ENCODE data around the gene USP49. TPM values are rescaled to one million over a fixed set of nuclear protein-coding genes. Genes with fewer than 3 reads are reported as not detected.

Gene USP49
- total and polyA plus RNA-seq, 10 of the 15 experiments (the other 5 are each of a cell fraction or from before 2014, with no cell fraction given) = 1.0 to 7.7 (median 4.3) TPM

- Histone ChIP-seq H3K79me2 (ENCODE audit: control insufficient read depth, insufficient read depth, low read length) (peaks cover 25% of the 10 kb centered on the region), H2AFZ (ENCODE audit: control insufficient read depth, low read depth, low read length) (no peak overlapping the region), H3K27ac (ENCODE audit: control insufficient read depth, insufficient read depth) (no peak overlapping the region), H4K20me1 (ENCODE audit: control insufficient read depth, insufficient read depth) (no peaks in the 10 kb centered on the region), H3K4me2 (ENCODE audit: control insufficient read depth, insufficient read depth) (no peak overlapping the region), H3K9me3 (replicated peaks; ENCODE audit: control insufficient read depth, insufficient read depth, low read length) (no peaks in the 10 kb centered on the region), H3K27me3 (replicated peaks in 1 of 2; ENCODE audit: control insufficient read depth in 2 of 2, insufficient read depth in 2 of 2, low read length in 1 of 2) (no peaks in the 10 kb centered on the region), H3K36me3 (ENCODE audit: control insufficient read depth in 2 of 2, insufficient read depth in 2 of 2, low read length in 1 of 2) (peaks cover 5 to 21% of the 10 kb centered on the region in 2 experiments), H3K4me1 (ENCODE audit: control insufficient read depth, insufficient read depth, low read length) (peaks cover 22% of the 10 kb centered on the region), H3K4me3 (no peak overlapping the region), H3K9ac (ENCODE audit: control insufficient read depth, insufficient read depth, low read length) (no peak overlapping the region)
- 98% methylated on average over 3 of the region's 3 CpGs for WGBS (ENCODE audit: insufficient coverage, insufficient replicate concordance, low lambda C conversion rate, missing lambda C conversion rate)
- intact Hi-C loops (cut with micrococcal nuclease; ENCODE audit: unreplicated experiment) = loop anchor here (5.0 kb wide), 3 partner anchors 108 to 773 kb away; partner anchors contain the start of genes BYSL, MED20, UBR2 and USP49
- DNase-seq (ENCODE audit: low read depth, low spot score) (no peak), FAIRE-seq (no peak), ATAC-seq (no peak)
- ChIA-PET RAD21 (ENCODE audit: unreplicated experiment) (no interaction called here), POLR2A (interaction anchor here (0.6 kb wide), 1 partner anchor 169 kb away, joined by 3 read pairs; no protein-coding TSS in a partner anchor), CTCF (interaction anchor here (1.6 to 4.2 kb wide), 2 partner anchors 12 to 132 kb away, joined by 5 to 39 read pairs; partner anchors contain the start of genes BYSL and MED20), SMC1A (ENCODE audit: uncharacterized antibody, unreplicated experiment) (interaction anchor here (1.0 kb wide), 1 partner anchor 239 kb away, joined by 3 read pairs; no protein-coding TSS in a partner anchor)
- TF ChIP-seq RUNX3 (IDR thresholded peaks at IDR 0.05; ENCODE audit: low read length) (no peak), PAX8 (IDR thresholded peaks at IDR 0.05) (no peak), HDAC6 (IDR thresholded peaks at IDR 0.05; ENCODE audit: unreplicated experiment) (no peak), BMI1 (IDR thresholded peaks at IDR 0.05; ENCODE audit: borderline replicate concordance) (no peak), ZNF622 (IDR thresholded peaks at IDR 0.05) (no peak), POLR2A (IDR thresholded peaks at IDR 0.05; ENCODE audit: low read depth, low read length) (no peak), MEF2A (IDR thresholded peaks at IDR 0.05; ENCODE audit: insufficient read depth, low read depth, low read length) (no peak)
- TF ChIP-seq, protein P1, sequence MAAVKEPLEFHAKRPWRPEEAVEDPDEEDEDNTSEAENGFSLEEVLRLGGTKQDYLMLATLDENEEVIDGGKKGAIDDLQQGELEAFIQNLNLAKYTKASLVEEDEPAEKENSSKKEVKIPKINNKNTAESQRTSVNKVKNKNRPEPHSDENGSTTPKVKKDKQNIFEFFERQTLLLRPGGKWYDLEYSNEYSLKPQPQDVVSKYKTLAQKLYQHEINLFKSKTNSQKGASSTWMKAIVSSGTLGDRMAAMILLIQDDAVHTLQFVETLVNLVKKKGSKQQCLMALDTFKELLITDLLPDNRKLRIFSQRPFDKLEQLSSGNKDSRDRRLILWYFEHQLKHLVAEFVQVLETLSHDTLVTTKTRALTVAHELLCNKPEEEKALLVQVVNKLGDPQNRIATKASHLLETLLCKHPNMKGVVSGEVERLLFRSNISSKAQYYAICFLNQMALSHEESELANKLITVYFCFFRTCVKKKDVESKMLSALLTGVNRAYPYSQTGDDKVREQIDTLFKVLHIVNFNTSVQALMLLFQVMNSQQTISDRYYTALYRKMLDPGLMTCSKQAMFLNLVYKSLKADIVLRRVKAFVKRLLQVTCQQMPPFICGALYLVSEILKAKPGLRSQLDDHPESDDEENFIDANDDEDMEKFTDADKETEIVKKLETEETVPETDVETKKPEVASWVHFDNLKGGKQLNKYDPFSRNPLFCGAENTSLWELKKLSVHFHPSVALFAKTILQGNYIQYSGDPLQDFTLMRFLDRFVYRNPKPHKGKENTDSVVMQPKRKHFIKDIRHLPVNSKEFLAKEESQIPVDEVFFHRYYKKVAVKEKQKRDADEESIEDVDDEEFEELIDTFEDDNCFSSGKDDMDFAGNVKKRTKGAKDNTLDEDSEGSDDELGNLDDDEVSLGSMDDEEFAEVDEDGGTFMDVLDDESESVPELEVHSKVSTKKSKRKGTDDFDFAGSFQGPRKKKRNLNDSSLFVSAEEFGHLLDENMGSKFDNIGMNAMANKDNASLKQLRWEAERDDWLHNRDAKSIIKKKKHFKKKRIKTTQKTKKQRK (IDR thresholded peaks at IDR 0.05; ENCODE audit: low read depth, low read length) = no peak
- TF ChIP-seq, protein P2, sequence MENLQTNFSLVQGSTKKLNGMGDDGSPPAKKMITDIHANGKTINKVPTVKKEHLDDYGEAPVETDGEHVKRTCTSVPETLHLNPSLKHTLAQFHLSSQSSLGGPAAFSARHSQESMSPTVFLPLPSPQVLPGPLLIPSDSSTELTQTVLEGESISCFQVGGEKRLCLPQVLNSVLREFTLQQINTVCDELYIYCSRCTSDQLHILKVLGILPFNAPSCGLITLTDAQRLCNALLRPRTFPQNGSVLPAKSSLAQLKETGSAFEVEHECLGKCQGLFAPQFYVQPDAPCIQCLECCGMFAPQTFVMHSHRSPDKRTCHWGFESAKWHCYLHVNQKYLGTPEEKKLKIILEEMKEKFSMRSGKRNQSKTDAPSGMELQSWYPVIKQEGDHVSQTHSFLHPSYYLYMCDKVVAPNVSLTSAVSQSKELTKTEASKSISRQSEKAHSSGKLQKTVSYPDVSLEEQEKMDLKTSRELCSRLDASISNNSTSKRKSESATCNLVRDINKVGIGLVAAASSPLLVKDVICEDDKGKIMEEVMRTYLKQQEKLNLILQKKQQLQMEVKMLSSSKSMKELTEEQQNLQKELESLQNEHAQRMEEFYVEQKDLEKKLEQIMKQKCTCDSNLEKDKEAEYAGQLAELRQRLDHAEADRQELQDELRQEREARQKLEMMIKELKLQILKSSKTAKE (IDR thresholded peaks at IDR 0.05; ENCODE audit: low read depth, poor library complexity, severe bottlenecking) = no peak
- TF ChIP-seq, protein P3, sequence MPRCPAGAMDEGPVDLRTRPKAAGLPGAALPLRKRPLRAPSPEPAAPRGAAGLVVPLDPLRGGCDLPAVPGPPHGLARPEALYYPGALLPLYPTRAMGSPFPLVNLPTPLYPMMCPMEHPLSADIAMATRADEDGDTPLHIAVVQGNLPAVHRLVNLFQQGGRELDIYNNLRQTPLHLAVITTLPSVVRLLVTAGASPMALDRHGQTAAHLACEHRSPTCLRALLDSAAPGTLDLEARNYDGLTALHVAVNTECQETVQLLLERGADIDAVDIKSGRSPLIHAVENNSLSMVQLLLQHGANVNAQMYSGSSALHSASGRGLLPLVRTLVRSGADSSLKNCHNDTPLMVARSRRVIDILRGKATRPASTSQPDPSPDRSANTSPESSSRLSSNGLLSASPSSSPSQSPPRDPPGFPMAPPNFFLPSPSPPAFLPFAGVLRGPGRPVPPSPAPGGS (IDR thresholded peaks at IDR 0.05; ENCODE audit: borderline replicate concordance, insufficient read depth, low read depth, low read length, poor library complexity, severe bottlenecking) = no peak
- no TSS peak for BruUV-seq (replicated peaks)
- in situ Hi-C loops (cut with MboI) = loop anchor here (5.0 kb wide), 1 partner anchor 253 kb away; no protein-coding TSS in a partner anchor
Observed at GRCh38 chr6:41789390-41789724, 105.8 kb downstream of the USP49 start.

All from GM12878 (cell line).